NCI-H526 (cell line): ENCODE data around the gene FRMD5.
"Not testable (repeated sequence)": the region's sequence is repeated elsewhere in the genome, so short reads cannot be mapped to it uniquely, and the experiment has no call there.

Experiments used
- DNase-seq, 2 experiments: peaks; one replicate each; lab custom pipeline; 2025; lab: John Stamatoyannopoulos, UW

FRMD5 gene

GRCh38 chr15:44032820-44033219 lies 162.3 kb downstream of the FRMD5 start:
- not testable (repeated sequence) for DNase-seq

GRCh38 chr15:44029940-44030568 lies 165.0 kb downstream of the FRMD5 start:
- no peak for DNase-seq

- no peak for DNase-seq
These were observed 166.1 kb downstream of the FRMD5 start for GRCh38 chr15:44029003-44029402.

- DNase-seq: no peak
These were observed 166.7 kb downstream of the FRMD5 start for GRCh38 chr15:44028349-44028748.

GRCh38 chr15:44024155-44024554 lies 170.9 kb downstream of the FRMD5 start:
- no peak for DNase-seq

- DNase-seq: no peak
These were observed 171.9 kb downstream of the FRMD5 start for GRCh38 chr15:44023176-44023575.

- DNase-seq: no peak
These were observed 176.9 kb downstream of the FRMD5 start for GRCh38 chr15:44018151-44018550.

- DNase-seq: peak; percentile 33 to 63
These were observed 179.3 kb downstream of the FRMD5 start for GRCh38 chr15:44015545-44016305.

- no peak for DNase-seq
These were observed 183.7 kb downstream of the FRMD5 start for GRCh38 chr15:44011238-44011854.

GRCh38 chr15:44010089-44010488 lies 185.0 kb downstream of the FRMD5 start:
- DNase-seq: no peak

GRCh38 chr15:44009038-44009437 lies 186.0 kb downstream of the FRMD5 start:
- no peak for DNase-seq

- DNase-seq: not testable (repeated sequence)
These were observed 194.8 kb downstream of the FRMD5 start for GRCh38 chr15:44000248-44000647.

- peak; percentile 0 to 55 for DNase-seq
These were observed 196.5 kb downstream of the FRMD5 start for GRCh38 chr15:43998607-43999006.

- no peak for DNase-seq
These were observed 203.9 kb downstream of the FRMD5 start for GRCh38 chr15:43991206-43991605.

- no peak for DNase-seq
These were observed 205.1 kb downstream of the FRMD5 start for GRCh38 chr15:43989938-43990337.

- DNase-seq: no peak
These were observed 206.2 kb downstream of the FRMD5 start for GRCh38 chr15:43988900-43989299.

- DNase-seq: no peak
These were observed 207.1 kb downstream of the FRMD5 start for GRCh38 chr15:43987924-43988323.

GRCh38 chr15:43985976-43986680 lies 208.9 kb downstream of the FRMD5 start:
- DNase-seq: no peak

- DNase-seq: no peak
These were observed 213.5 kb downstream of the FRMD5 start for GRCh38 chr15:43981576-43981975.

- no peak for DNase-seq
These were observed 217.8 kb downstream of the FRMD5 start for GRCh38 chr15:43977072-43977884.

- no peak for DNase-seq
These were observed 219.3 kb downstream of the FRMD5 start for GRCh38 chr15:43975770-43976169.

GRCh38 chr15:43975326-43975725 lies 219.7 kb downstream of the FRMD5 start:
- DNase-seq: no peak
